MCF 10A (cell line): ENCODE measurements around the gene CT45A8. TPM values are rescaled to one million over a fixed set of nuclear protein-coding genes. Genes with fewer than 3 reads are reported as not detected.

Source experiments
- total RNA-seq: library from RNA; stranded (reverse); gene quantifications from 2 replicates; pipeline ENCODE4 v1.2.3, GENCODE V29; 2022

Gene CT45A8
- total RNA-seq, 1 experiment from 2014 or later = not detected

Other genes with a start within 250 kb of the CT45A8 start
- gene CT45A1, start 140.9 kb downstream of the CT45A8 start, total RNA-seq = not detected in 2 replicates
- not detected in 2 replicates for gene CT45A3, start 86.3 kb downstream of the CT45A8 start, total RNA-seq
- gene CT45A5, start 69.0 kb downstream of the CT45A8 start, total RNA-seq = not detected in 2 replicates
- gene CT45A6, start 51.8 kb downstream of the CT45A8 start, total RNA-seq = not detected in 2 replicates
- gene CT45A2, start 34.5 kb downstream of the CT45A8 start, total RNA-seq = not detected in 2 replicates
- gene CT45A7, start 17.3 kb downstream of the CT45A8 start, total RNA-seq = not detected in 2 replicates
- not detected in 2 replicates for gene CT45A9, start 17.3 kb upstream of the CT45A8 start, total RNA-seq
- not detected in 2 replicates for gene CT45A10, start 38.9 kb upstream of the CT45A8 start, total RNA-seq
- not detected in 2 replicates for gene SAGE1, start 39.2 kb upstream of the CT45A8 start, total RNA-seq
- gene MMGT1, start 119.5 kb upstream of the CT45A8 start, total RNA-seq = 24.1 and 27.7 TPM in 2 replicates
- gene SLC9A6, start 130.9 kb upstream of the CT45A8 start, total RNA-seq = 8.1 and 10.7 TPM in 2 replicates